Neutrophil (primary cell): ENCODE measurements around the gene ERCC6L.
"Not testable (repeated sequence)": the region's sequence is repeated elsewhere in the genome, so short reads cannot be mapped to it uniquely, and the experiment has no call there.

Experiments
- H3K27ac ChIP-seq: fragments of 200-600 bp; sonication (generic); 2 replicates; pipeline ENCODE4 v1.5.1; 2016; ENCODE audit warnings: mild to moderate bottlenecking, moderate library complexity
- H3K27me3 ChIP-seq: fragments of 200-600 bp; sonication (generic); 2 replicates; pipeline ENCODE4 v1.6.0; 2016; ENCODE audit warnings: mild to moderate bottlenecking
- H3K36me3 ChIP-seq: fragments of 200-600 bp; sonication (generic); 2 replicates; pipeline ENCODE4 v1.5.1; 2017
- H3K4me1 ChIP-seq, 2 experiments: fragments of 200-600 bp in 1 of 2; sonication (generic) in 1 of 2; 1 replicate in 1 of 2; 2 replicates in 1 of 2; pipeline versions ENCODE4 v1.5.1 to v1.6.1; 2013 to 2016; ENCODE audit warnings: low read depth in 1 of 2, low read length in 1 of 2, mild to moderate bottlenecking in 1 of 2, moderate library complexity in 1 of 2; ENCODE audit not compliant: control insufficient read depth in 1 of 2, insufficient read depth in 1 of 2
- H3K4me3 ChIP-seq, 2 experiments: fragments of 200-600 bp in 1 of 2; sonication (generic) in 1 of 2; 1 replicate in 1 of 2; 2 replicates in 1 of 2; pipeline ENCODE4 v1.5.1; 2013 to 2016; ENCODE audit warnings: low read depth in 1 of 2, low read length in 1 of 2, mild to moderate bottlenecking in 1 of 2, moderate library complexity in 1 of 2
- H3K9me3 ChIP-seq: fragments of 200-600 bp; sonication (generic); 2 replicates; pipeline ENCODE4 v1.5.1; 2016
- TF ChIP-seq, protein P1 (sequence below): fragments of 200-600 bp; sonication (generic); IDR thresholded peaks from 2 replicates; pipeline ENCODE4 v1.5.1; 2016; ENCODE audit warnings: antibody characterized with exemption

ERCC6L gene

GRCh38 chrX:72181178-72182125, 57.4 kb downstream of the ERCC6L start, which contains the start of gene PIN4:
PIN4 (plus strand) TSS chrX:72181757; CDS start chrX:72181786, 29 bp downstream.
- TF ChIP-seq, protein P1, sequence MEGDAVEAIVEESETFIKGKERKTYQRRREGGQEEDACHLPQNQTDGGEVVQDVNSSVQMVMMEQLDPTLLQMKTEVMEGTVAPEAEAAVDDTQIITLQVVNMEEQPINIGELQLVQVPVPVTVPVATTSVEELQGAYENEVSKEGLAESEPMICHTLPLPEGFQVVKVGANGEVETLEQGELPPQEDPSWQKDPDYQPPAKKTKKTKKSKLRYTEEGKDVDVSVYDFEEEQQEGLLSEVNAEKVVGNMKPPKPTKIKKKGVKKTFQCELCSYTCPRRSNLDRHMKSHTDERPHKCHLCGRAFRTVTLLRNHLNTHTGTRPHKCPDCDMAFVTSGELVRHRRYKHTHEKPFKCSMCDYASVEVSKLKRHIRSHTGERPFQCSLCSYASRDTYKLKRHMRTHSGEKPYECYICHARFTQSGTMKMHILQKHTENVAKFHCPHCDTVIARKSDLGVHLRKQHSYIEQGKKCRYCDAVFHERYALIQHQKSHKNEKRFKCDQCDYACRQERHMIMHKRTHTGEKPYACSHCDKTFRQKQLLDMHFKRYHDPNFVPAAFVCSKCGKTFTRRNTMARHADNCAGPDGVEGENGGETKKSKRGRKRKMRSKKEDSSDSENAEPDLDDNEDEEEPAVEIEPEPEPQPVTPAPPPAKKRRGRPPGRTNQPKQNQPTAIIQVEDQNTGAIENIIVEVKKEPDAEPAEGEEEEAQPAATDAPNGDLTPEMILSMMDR = no peak
- no peaks in the 10 kb centered on the region for H3K9me3 ChIP-seq
- H3K36me3 ChIP-seq = no peaks in the 10 kb centered on the region
- H3K4me3 ChIP-seq = peak within 1 kb of the TSS; percentile 64 to 72
- peak within 1 kb of the TSS; percentile 80 for H3K27ac ChIP-seq
- peaks cover 7 to 23% of the 10 kb centered on the region in 2 experiments for H3K4me1 ChIP-seq
- no peaks in the 10 kb centered on the region for H3K27me3 ChIP-seq

DNA sequence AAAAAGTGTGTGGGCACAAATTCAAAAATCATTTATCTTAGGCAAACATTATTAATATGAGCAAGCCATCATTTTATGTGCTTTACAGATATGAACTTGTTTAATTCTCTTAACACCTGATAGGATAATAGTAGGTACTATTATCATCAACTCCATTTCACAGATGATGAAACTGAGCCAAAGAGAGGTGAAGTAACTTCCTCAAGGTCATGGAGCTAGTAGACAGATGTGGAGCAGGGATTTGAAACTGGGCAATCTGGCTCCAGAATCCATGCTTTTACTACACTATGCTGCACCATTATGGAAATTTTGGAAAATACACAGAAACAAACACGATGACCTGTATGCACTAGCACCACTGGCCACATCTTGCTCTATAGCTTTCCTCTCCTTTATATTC, 58.3 kb downstream of the ERCC6L start:
- TF ChIP-seq, protein P1 = no peak
- Histone ChIP-seq H3K9me3 (no peaks in the 10 kb centered on the region), H3K4me1 (peaks cover 7 to 23% of the 10 kb centered on the region in 2 experiments), H3K36me3 (no peaks in the 10 kb centered on the region), H3K4me3 (peak overlapping the region; percentile 64 to 72), H3K27me3 (no peaks in the 10 kb centered on the region), H3K27ac (peak overlapping the region; percentile 80)

DNA sequence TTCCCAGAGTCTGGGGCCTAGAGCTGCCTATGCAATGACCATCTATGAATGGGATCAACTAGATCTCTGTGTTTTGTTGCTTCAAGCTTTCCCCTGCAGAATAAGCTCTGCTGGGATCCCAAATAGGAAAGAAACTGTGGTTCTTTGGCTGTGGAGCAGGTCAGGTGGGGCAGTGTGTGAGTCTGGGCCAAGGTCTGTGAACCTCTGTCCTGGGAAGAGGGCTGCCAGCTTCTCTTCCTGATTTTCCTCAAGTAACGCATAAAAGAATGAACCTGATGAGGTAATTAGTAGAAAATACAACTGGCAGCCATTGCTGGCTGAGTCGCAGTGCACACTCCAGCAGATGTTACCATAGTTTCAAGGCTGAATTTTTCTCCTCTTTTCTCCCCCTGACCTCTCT, 61.8 kb downstream of the ERCC6L start:
- Histone ChIP-seq H3K27ac (no peak overlapping the region), H3K4me3 (no peak overlapping the region), H3K27me3 (no peaks in the 10 kb centered on the region), H3K9me3 (no peaks in the 10 kb centered on the region), H3K36me3 (no peaks in the 10 kb centered on the region), H3K4me1 (peaks cover 7 to 12% of the 10 kb centered on the region in 2 experiments)
- TF ChIP-seq, protein P1 = no peak

- H3K36me3 ChIP-seq, H3K9me3 ChIP-seq, H3K4me1 ChIP-seq, H3K27ac ChIP-seq, H3K4me3 ChIP-seq, H3K27me3 ChIP-seq: not testable (repeated sequence)
These were observed 62.5 kb downstream of the ERCC6L start for GRCh38 chrX:72176289-72176688.

DNA sequence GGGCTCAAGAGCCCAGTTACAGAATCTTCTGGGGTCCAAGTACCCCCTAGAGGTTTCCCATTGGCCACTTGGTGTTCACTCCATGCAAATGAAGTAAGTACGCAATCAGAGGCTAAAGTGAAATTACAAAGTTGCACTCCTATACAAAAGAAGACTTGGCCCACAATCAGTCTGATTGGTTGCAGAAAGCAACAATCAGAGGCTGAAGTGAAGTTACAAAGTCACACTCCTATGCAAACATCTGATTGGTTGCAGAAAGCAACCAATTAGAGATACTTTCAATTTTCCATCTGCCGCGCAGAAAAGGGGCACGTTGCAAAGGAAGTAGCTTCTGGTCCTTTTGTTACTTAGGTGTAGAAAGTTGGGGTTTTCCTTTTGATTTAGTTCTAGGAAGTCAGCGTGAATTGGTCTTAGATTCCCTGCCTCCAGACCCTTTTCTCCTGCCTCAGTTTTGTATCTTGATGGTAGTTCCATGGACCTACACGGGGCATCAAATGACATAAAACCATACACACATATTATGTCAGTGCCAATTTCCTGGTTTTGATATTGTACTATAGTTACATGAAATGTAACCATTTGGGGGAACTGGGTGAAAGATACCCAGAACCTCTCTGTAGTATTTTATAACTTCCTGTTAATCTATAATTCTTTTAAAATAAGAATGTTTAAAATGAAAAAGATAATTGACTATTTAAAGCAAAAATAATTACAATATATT, 69.7 kb downstream of the ERCC6L start:
- Histone ChIP-seq H3K4me3 (no peak overlapping the region), H3K4me1 (no peaks in the 10 kb centered on the region), H3K27ac (no peak overlapping the region), H3K9me3 (no peaks in the 10 kb centered on the region), H3K36me3 (no peaks in the 10 kb centered on the region), H3K27me3 (no peaks in the 10 kb centered on the region)
- TF ChIP-seq, protein P1 = no peak

- Histone ChIP-seq H3K4me1 (no peaks in the 10 kb centered on the region), H3K27me3 (no peaks in the 10 kb centered on the region), H3K36me3 (no peaks in the 10 kb centered on the region), H3K9me3 (no peaks in the 10 kb centered on the region), H3K4me3 (no peak overlapping the region), H3K27ac (no peak overlapping the region)
- TF ChIP-seq, protein P1 = no peak
These were observed 73.3 kb downstream of the ERCC6L start for GRCh38 chrX:72165551-72165950.
